ENCODE data around the gene CLMP.

- TF ChIP-seq POLR2A (IDR thresholded peaks at IDR 0.05; ENCODE audit: borderline replicate concordance, extremely low read depth, insufficient read depth, insufficient read length), result no peak
- TF ChIP-seq EZH2phosphoT487 (IDR thresholded peaks at IDR 0.05; ENCODE audit: borderline replicate concordance), result no peak
- TF ChIP-seq SP1 (IDR thresholded peaks at IDR 0.05; ENCODE audit: low read depth), result no peak
- TF ChIP-seq CTCF (IDR thresholded peaks at IDR 0.05 in 2 of 3, conservative IDR thresholded peaks at IDR 0.05 in 1 of 3; ENCODE audit: borderline replicate concordance in 1 of 3, insufficient read depth in 1 of 3, low read depth in 2 of 3, low read length in 2 of 3), result no peak
- no peak for TF ChIP-seq REST (IDR thresholded peaks at IDR 0.05; ENCODE audit: low read depth)
- TF ChIP-seq SIN3A (IDR thresholded peaks at IDR 0.05; ENCODE audit: low read depth), result no peak
- TF ChIP-seq ZNF274 (IDR thresholded peaks at IDR 0.05; ENCODE audit: low read depth, low read length), result no peak
- TF ChIP-seq EZH2 (IDR thresholded peaks at IDR 0.05), result no peak
- no peak for TF ChIP-seq TCF7L2 (IDR thresholded peaks at IDR 0.05; ENCODE audit: borderline replicate concordance, extremely low read depth, insufficient read depth, insufficient read length)
- TF ChIP-seq POLR2AphosphoS5 (IDR thresholded peaks at IDR 0.05; ENCODE audit: low read depth, low read length), result no peak
- no peak for TF ChIP-seq EGR1 (IDR thresholded peaks at IDR 0.05; ENCODE audit: low read depth)
- TF ChIP-seq MAX (IDR thresholded peaks at IDR 0.05), result no peak
Observed at GRCh38 chr11:123196060-123196714, 1.1 kb upstream of the CLMP start.

Data from HCT116 (cell line).